ES-I3 (cell line): ENCODE results near the gene CEBPA.

Experiments
- H3K36me3 ChIP-seq: 2 replicates; pipeline ENCODE4 v1.6.1; 2013; ENCODE audit warnings: mild to moderate bottlenecking, low read length, control low read depth, moderate library complexity; ENCODE audit not compliant: insufficient read depth
- H3K4me1 ChIP-seq: 2 replicates; pipeline ENCODE4 v1.6.1; 2013; ENCODE audit warnings: mild to moderate bottlenecking, control low read depth, low read length; ENCODE audit not compliant: insufficient read depth
- H3K9ac ChIP-seq: 2 replicates; pipeline ENCODE4 v1.6.1; 2013; ENCODE audit warnings: low read depth, mild to moderate bottlenecking, low read length, moderate library complexity
- H3K9me3 ChIP-seq: 2 replicates; pipeline ENCODE4 v1.6.1; 2013; ENCODE audit warnings: mild to moderate bottlenecking, low read length, moderate library complexity; ENCODE audit not compliant: control insufficient read depth, insufficient read depth

CEBPA gene

GRCh38 chr19:33302175-33302973 is at the start of gene CEBPA:
CEBPA (minus strand) TSS chr19:33302534; CDS start chr19:33302414, 120 bp downstream.
- peaks cover 4% of the 10 kb centered on the region; the same call in 1 of the 2 replicates for H3K4me1 ChIP-seq
- H3K36me3 ChIP-seq: no peaks in the 10 kb centered on the region; the same call in 1 of the 2 replicates
- no peaks in the 10 kb centered on the region for H3K9me3 ChIP-seq
- H3K9ac ChIP-seq: peak within 1 kb of the TSS; percentile 78

- H3K9me3 ChIP-seq: no peaks in the 10 kb centered on the region; the same call in 1 of the 2 replicates
- H3K9ac ChIP-seq: no peak overlapping the region
- H3K4me1 ChIP-seq: no peaks in the 10 kb centered on the region
- H3K36me3 ChIP-seq: no peaks in the 10 kb centered on the region
Observed at GRCh38 chr19:33350538-33351309, 48.4 kb upstream of the CEBPA start.

GRCh38 chr19:33349319-33350289 is 47.3 kb upstream of the CEBPA start:
- Histone ChIP-seq H3K36me3 (no peaks in the 10 kb centered on the region), H3K4me1 (no peaks in the 10 kb centered on the region), H3K9ac (no peak overlapping the region), H3K9me3 (no peaks in the 10 kb centered on the region)

GRCh38 chr19:33348301-33349010 is 46.1 kb upstream of the CEBPA start:
- Histone ChIP-seq H3K9me3 (no peaks in the 10 kb centered on the region), H3K4me1 (no peaks in the 10 kb centered on the region), H3K36me3 (no peaks in the 10 kb centered on the region), H3K9ac (no peak overlapping the region)

DNA sequence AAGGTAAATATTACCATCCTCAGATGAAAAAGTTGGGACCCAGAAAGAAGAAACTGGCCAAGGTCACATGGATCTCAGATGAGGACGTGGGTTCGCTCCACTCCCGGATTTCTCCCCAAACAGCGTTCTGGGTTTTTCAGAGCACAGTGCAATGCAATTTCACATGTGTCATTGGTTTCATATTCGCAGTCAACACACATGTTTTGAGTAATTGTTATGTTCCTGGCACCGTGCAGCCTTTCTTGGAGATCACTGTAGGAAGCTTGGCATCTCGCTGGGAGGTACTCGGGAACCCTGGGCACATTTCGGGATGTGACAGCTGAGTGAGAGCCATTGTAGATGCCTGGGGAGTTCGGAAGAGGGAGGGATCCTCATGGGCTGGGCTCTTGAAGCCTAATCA is 45.0 kb upstream of the CEBPA start:
- H3K4me1 ChIP-seq: no peaks in the 10 kb centered on the region
- H3K36me3 ChIP-seq: no peaks in the 10 kb centered on the region

GRCh38 chr19:33346665-33347064 is 44.3 kb upstream of the CEBPA start:
- Histone ChIP-seq H3K36me3 (no peaks in the 10 kb centered on the region), H3K4me1 (no peaks in the 10 kb centered on the region), H3K9me3 (no peaks in the 10 kb centered on the region), H3K9ac (no peak overlapping the region)

More for the DNA sequence above, 45.0 kb upstream of the CEBPA start:
- no peak overlapping the region for H3K9ac ChIP-seq
- H3K9me3 ChIP-seq: no peaks in the 10 kb centered on the region

GRCh38 chr19:33345163-33345562 is 42.8 kb upstream of the CEBPA start:
- Histone ChIP-seq H3K4me1 (no peaks in the 10 kb centered on the region), H3K36me3 (no peaks in the 10 kb centered on the region), H3K9me3 (no peaks in the 10 kb centered on the region), H3K9ac (no peak overlapping the region)

GRCh38 chr19:33344573-33344925 is 42.2 kb upstream of the CEBPA start:
- no peaks in the 10 kb centered on the region for H3K9me3 ChIP-seq

GRCh38 chr19:33343859-33344572 is 41.7 kb upstream of the CEBPA start:
- Histone ChIP-seq H3K9ac (no peak overlapping the region), H3K4me1 (no peaks in the 10 kb centered on the region)

More at GRCh38 chr19:33344573-33344925, 42.2 kb upstream of the CEBPA start:
- Histone ChIP-seq H3K36me3 (no peaks in the 10 kb centered on the region), H3K4me1 (no peaks in the 10 kb centered on the region), H3K9ac (no peak overlapping the region)

GRCh38 chr19:33343301-33343700 is 41.0 kb upstream of the CEBPA start:
- Histone ChIP-seq H3K9ac (no peak overlapping the region), H3K4me1 (no peaks in the 10 kb centered on the region), H3K9me3 (no peaks in the 10 kb centered on the region), H3K36me3 (no peaks in the 10 kb centered on the region)

More at GRCh38 chr19:33343859-33344572, 41.7 kb upstream of the CEBPA start:
- H3K9me3 ChIP-seq: no peaks in the 10 kb centered on the region
- no peaks in the 10 kb centered on the region for H3K36me3 ChIP-seq

- no peaks in the 10 kb centered on the region for H3K4me1 ChIP-seq
- no peaks in the 10 kb centered on the region for H3K36me3 ChIP-seq
- no peaks in the 10 kb centered on the region for H3K9me3 ChIP-seq
- H3K9ac ChIP-seq: no peak overlapping the region
Observed at GRCh38 chr19:33340991-33341390, 38.7 kb upstream of the CEBPA start.

DNA sequence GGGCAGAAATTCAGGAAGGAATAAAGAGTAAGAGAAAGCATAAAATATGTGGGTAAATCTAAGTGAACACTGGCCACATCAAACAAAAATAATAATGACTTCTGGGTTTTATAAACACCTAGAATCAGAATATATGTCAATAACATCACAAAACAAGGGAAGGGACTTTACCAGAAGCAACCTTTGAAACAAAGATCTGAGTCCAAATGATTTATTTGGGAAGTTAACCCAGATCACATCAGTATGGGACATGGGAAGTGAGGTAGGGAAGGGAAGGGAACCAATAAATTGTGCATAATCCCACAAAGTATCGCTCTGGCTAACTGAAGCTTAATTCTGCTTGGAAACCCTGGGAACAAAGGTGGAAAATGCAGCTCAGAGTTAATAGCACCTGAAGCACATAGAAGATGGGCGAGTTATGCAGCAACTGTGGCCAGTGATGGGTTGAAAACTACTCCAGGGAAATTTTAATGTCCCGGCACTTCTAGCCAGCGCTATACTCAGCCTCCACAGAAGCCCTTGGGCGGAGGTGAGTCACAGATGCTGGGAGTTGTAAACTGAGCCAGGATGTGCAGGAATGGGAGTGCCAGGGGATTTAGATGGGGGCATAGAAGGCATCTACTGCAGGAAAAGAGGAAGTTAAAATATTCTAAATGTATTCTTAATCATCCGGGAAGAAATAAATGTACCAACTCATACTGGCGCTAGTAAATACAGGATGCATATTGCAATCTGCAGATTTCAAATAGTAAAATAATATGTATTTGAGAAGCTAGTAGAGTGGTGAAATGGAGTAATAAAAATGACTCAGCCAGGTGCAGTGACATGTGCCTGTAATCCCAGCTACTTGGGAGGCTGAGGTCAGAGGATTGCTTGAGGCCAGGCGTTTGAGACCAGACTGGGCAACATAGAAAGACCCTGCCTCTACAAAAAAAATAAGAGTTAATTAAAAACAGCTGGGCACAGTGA is 37.0 kb upstream of the CEBPA start:
- H3K9me3 ChIP-seq: no peaks in the 10 kb centered on the region
- no peak overlapping the region for H3K9ac ChIP-seq
- no peaks in the 10 kb centered on the region for H3K4me1 ChIP-seq
- H3K36me3 ChIP-seq: no peaks in the 10 kb centered on the region
